HepG2 (cell line): ENCODE measurements around the gene SORBS2. TPM values are rescaled to one million over a fixed set of nuclear protein-coding genes. Genes with fewer than 3 reads are reported as not detected.

Experiments used
- ETS1 ChIP-seq: sonication (generic); formaldehyde crosslinking; IDR thresholded peaks from 2 replicates; pipeline ENCODE4 v1.4.0; 2020; ENCODE audit warnings: missing genetic modification reagents
- FOXP1 ChIP-seq, 2 experiments: fragments of 450-650 bp in 1 of 2; IDR thresholded peaks; 2 replicates each; pipeline ENCODE4 v1.6.1; 2017 to 2018; ENCODE audit warnings: antibody characterized with exemption in 1 of 2
- GATAD1 ChIP-seq: IDR thresholded peaks from 2 replicates; pipeline ENCODE4 v1.6.1; 2016; ENCODE audit warnings: missing genetic modification reagents, missing compliant biosample characterization
- GPN1 ChIP-seq: sonication (generic); formaldehyde crosslinking; IDR thresholded peaks from 2 replicates; pipeline ENCODE4 v1.5.1; 2020; ENCODE audit warnings: missing genetic modification reagents, borderline replicate concordance
- HNF4A ChIP-seq: sonication (generic); formaldehyde crosslinking; IDR thresholded peaks from 2 replicates; pipeline ENCODE4 v1.4.0; 2020; ENCODE audit warnings: missing genetic modification reagents
- PAX8 ChIP-seq: sonication (generic); formaldehyde crosslinking; IDR thresholded peaks from 2 replicates; pipeline ENCODE4 v1.8.0; 2022; ENCODE audit warnings: mild to moderate bottlenecking, missing genetic modification reagents, borderline replicate concordance
- PTBP1 ChIP-seq: fragments of 200-400 bp; formaldehyde crosslinking; IDR thresholded peaks from 2 replicates; pipeline ENCODE4 v1.6.1; 2018; ENCODE audit warnings: low read length, low read depth; ENCODE audit not compliant: poor library complexity, severe bottlenecking
- RFX3 ChIP-seq: IDR thresholded peaks from 2 replicates; pipeline ENCODE4 v1.6.1; 2016; ENCODE audit warnings: missing biosample characterization, missing genetic modification reagents
- SMC3 ChIP-seq: IDR thresholded peaks from 2 replicates; pipeline ENCODE4 v1.6.1; 2011; ENCODE audit warnings: low read length, improper control_type of control experiment
- TERF1 ChIP-seq: sonication (generic); formaldehyde crosslinking; IDR thresholded peaks from 2 replicates; pipeline ENCODE4 v1.8.0; 2022; ENCODE audit warnings: mild to moderate bottlenecking, missing genetic modification reagents, moderate library complexity
- TIGD3 ChIP-seq: sonication (generic); formaldehyde crosslinking; IDR thresholded peaks from 2 replicates; pipeline ENCODE4 v1.5.1; 2020; ENCODE audit warnings: mild to moderate bottlenecking, missing genetic modification reagents, borderline replicate concordance
- ZBTB10 ChIP-seq: sonication (generic); formaldehyde crosslinking; IDR thresholded peaks from 2 replicates; pipeline ENCODE4 v1.4.0; 2020; ENCODE audit warnings: missing genetic modification reagents, borderline replicate concordance
- ZFP90 ChIP-seq: sonication (generic); formaldehyde crosslinking; IDR thresholded peaks from 2 replicates; pipeline ENCODE4 v1.8.0; 2022; ENCODE audit warnings: missing genetic modification reagents, mild to moderate bottlenecking, inconsistent platforms, borderline replicate concordance
- ZNF136 ChIP-seq: sonication (generic); formaldehyde crosslinking; IDR thresholded peaks from 2 replicates; pipeline ENCODE4 v1.8.1; 2022; ENCODE audit warnings: low read depth, mild to moderate bottlenecking, moderate library complexity, missing genetic modification reagents
- ZNF281 ChIP-seq: sonication (generic); formaldehyde crosslinking; IDR thresholded peaks from 2 replicates; pipeline ENCODE4 v1.4.0; 2020; ENCODE audit warnings: missing genetic modification reagents, borderline replicate concordance
- ZNF781 ChIP-seq: sonication (generic); formaldehyde crosslinking; IDR thresholded peaks from 2 replicates; pipeline ENCODE4 v1.5.1; 2020; ENCODE audit warnings: borderline replicate concordance, mild to moderate bottlenecking, missing genetic modification reagents; ENCODE audit errors: not compliant biosample characterization
- ZNF790 ChIP-seq: sonication (generic); formaldehyde crosslinking; IDR thresholded peaks from 2 replicates; pipeline ENCODE4 v1.8.0; 2022; ENCODE audit warnings: missing genetic modification reagents, mild to moderate bottlenecking, borderline replicate concordance
- ZSCAN29 ChIP-seq: sonication (generic); formaldehyde crosslinking; conservative IDR thresholded peaks from 2 replicates; pipeline ENCODE4 v1.4.0; 2020; ENCODE audit warnings: mild to moderate bottlenecking, missing genetic modification reagents
- polyA plus RNA-seq, 8 experiments: library from polyadenylated mRNA; depleted of rRNA in 3 of 8; stranded (reverse) in 7 of 8; unstranded in 1 of 8; fragments of >200 nt; fragmentation: Illumina TruSeq in 4 of 8; extraction: Trizol in 4 of 8; gene quantifications; 2 replicates each; pipeline versions ENCODE4 v1.2.1 to v1.2.3, GENCODE V29; 2011 to 2016; ENCODE audit warnings: low read depth in 4 of 8, missing spikeins in 1 of 8, mixed read lengths in 1 of 8; ENCODE audit not compliant: insufficient read depth in 1 of 8
- total RNA-seq, 5 experiments: library from RNA; depleted of rRNA; stranded (reverse); fragments of >200 nt; fragmentation: Illumina TruSeq; extraction: Trizol; gene quantifications; 2 replicates each; pipeline ENCODE4 v1.2.3, GENCODE V29; 2016; ENCODE audit warnings: low read depth in 1 of 5

Gene SORBS2
- total and polyA plus RNA-seq, 2 of the 13 experiments (the other 11 are each of a cell fraction or from before 2014, with no cell fraction given), result 25.0 to 80.5 TPM

GRCh38 chr4:185567381-185568376, 244.3 kb downstream of the SORBS2 start (continued):
- no peak for TF ChIP-seq ZNF781
- TF ChIP-seq ZNF281 (CRISPR knock-in tag), result peak; percentile 52; the same call in 1 of the 2 replicates
- TF ChIP-seq GATAD1 (CRISPR knock-in tag), result 0 out of 2 replicates have a peak, but pooled peaks have one; percentile 26
- no peak for TF ChIP-seq PTBP1
- TF ChIP-seq ETS1 (CRISPR knock-in tag), result no peak
- TF ChIP-seq GPN1, result no peak
- TF ChIP-seq ZBTB10, result no peak
- no peak for TF ChIP-seq TIGD3 (CRISPR knock-in tag)
- peak; percentile 80 for TF ChIP-seq HNF4A
- TF ChIP-seq RFX3 (CRISPR knock-in tag), result peak; percentile 51; the same call in 1 of the 2 replicates
- no peak for TF ChIP-seq FOXP1 (IDR thresholded peaks at IDR 0.05)
- TF ChIP-seq FOXP1 (CRISPR knock-in tag; IDR thresholded peaks at IDR 0.05), result peak; percentile 41
- no peak for TF ChIP-seq ZSCAN29
- no peak for TF ChIP-seq PAX8 (CRISPR knock-in tag)
- TF ChIP-seq TERF1 (CRISPR knock-in tag), result no peak
- peak; percentile 20; the same call in 1 of the 2 replicates for TF ChIP-seq SMC3
- no peak for TF ChIP-seq ZNF136
- TF ChIP-seq ZNF790 (CRISPR knock-in tag), result no peak
- TF ChIP-seq ZFP90 (CRISPR knock-in tag), result peak; percentile 75; the same call in 1 of the 2 replicates
